NCI-H446 (cell line): ENCODE results near the gene PRPF39.
"Not testable (repeated sequence)": the region's sequence is repeated elsewhere in the genome, so short reads cannot be mapped to it uniquely, and the experiment has no call there.

ENCODE experiments used
- DNase-seq, 2 experiments: peaks; one replicate each; lab custom pipeline; 2025; lab: John Stamatoyannopoulos, UW

Gene PRPF39

DNA sequence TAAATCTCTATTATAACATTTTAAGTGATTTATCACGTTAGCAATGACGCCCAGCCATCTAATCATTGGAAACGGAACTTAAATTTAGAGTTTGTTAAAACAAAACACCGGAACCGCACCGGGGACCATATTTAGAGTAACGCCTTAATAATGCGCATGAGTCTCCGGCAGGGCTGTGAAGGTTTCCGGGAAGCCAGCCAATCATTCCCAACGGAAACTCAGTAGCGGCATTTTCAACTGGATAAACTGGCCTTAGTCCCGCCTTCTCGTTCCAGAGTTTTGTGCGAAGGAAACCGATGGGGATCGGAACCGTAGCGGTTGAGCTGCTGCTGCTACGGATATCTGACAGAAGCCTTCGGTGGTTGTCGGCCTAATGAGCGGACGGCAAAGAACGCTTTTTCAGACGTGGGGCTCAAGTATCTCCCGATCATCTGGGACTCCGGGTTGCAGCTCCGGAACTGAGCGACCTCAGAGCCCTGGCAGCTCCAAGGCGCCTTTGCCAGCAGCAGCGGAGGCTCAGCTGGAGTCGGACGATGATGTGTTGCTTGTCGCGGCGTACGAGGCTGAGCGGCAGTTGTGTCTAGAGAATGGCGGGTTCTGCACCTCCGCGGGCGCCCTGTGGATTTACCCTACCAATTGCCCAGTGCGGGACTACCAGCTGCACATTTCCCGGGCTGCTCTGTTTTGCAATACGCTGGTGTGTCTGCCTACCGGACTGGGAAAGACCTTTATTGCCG is 51.9 kb downstream of the PRPF39 start, which contains the start of gene FANCM:
Gene FANCM, plus strand, starts transcription at position 272 of the 737 bp plus-strand sequence. Its CDS starts 102 bp downstream, at position 374.
- DNase-seq, result peak; percentile 99

DNA sequence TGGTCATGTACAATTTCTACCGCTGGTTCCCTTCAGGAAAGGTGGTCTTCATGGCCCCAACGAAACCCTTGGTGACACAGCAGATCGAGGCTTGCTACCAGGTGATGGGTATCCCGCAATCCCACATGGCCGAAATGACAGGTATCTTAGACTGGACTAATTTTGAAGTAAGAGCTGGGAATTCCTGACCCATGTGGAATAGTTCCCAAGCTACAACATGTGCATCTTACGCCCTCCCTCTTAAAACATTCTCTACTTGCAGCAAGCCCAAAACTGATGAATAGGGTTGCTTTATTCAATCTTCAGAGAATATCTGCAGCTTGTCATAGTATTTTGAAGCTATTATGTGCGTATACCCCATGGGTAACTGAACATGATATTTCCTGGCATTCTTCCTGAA is 52.5 kb downstream of the PRPF39 start:
- DNase-seq, result no peak

DNA sequence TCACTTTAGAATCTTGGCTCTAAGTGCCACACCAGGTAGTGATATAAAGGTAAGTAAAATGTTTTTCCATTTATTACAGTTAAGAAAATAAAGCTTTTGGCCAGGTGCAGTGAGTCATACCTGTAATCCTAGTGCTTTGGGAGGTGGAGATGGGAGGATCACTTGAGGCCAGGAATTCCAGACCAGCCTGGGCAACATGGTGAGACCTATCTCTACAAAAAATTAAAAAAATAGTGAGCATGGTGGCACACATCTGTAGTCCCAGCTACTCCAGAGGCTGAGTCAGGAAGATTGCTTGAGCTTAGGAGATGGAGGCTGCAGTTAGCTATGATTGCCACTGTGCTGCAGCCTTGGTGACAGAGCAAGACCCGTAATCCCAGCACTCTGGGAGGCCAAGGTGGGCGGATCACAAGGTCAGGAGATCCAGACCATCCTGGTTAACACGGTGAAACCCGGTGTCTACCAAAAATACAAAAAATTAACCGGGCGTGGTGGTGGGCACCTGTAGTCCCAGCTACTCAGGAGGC is 56.8 kb downstream of the PRPF39 start:
- no peak for DNase-seq

DNA sequence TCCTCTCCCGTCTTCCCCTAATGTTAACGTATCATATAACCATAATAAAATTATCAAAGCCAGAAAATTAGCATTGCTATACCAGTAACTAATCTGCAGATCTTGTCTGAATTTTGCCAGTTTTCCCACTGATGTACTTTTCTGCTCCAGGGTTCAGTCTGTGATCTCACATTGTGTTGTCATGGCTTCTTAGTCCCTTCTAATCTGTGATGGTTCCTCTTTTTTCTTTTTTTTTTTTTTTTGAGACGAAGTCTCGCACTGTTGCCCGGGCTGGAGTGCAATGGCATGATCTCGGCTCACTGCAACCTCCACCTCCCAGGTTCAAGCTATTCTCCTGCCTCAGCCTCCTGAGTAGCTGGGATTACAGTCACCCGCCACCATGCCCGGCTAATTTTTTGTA is 58.2 kb downstream of the PRPF39 start:
- not testable (repeated sequence) for DNase-seq

DNA sequence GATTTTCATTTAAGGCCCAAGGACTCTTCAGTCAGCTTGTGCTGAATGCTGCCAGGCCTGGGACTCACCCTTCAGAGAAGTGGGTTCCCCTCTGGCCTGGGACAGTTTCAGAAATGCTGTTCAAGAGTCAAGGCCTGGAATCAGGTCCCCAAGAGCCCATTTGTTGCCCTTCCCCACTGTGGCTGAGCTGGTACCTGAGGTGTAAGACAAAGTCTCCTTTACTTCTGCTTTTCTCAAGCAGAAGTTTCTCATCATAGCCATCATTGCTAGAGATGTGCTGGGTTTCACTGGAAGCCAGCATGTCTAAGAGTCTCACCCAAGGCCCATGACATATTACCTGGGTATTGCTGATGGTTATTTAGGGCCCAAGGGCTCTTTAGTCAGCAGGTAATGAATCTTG is 60.7 kb downstream of the PRPF39 start:
- no peak for DNase-seq

DNA sequence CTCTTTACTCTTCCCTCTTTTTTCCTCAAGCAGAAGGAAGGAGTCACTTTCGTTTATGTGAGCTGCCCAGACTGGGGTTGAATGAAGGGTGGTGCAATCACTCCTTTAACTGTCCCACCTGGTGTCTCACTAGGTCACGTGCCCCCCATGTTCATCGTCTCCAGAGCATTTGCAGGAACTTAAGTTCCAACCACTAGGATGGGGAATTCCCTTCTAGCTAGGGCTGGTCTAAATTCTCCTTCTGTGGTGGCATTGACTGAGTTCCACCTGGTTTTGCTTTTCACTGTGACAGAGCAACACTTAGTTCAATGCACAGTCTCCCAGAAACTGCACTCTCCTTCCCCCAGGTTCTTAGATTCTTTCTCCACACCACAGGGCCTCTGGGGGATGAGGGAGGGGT is 61.3 kb downstream of the PRPF39 start:
- DNase-seq, result no peak

DNA sequence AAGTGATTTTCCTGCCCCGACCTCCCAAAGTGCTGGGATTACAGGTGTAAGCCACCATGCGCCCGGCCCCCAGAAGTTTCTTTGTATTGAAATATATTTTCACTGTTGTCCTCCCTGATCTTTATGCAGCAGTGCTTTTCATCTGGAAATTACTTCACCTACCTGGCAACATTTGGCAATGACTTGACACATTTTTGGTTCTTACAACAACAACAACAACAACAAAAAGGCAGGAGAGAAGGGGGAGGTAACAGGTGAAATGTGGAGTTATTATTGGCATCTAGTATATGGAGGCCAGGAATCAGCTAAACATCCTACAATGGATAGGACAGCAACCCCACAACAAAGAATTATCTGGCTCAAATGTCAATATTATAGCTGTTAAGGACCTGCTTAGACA is 65.7 kb downstream of the PRPF39 start:
- DNase-seq, result no peak

DNA sequence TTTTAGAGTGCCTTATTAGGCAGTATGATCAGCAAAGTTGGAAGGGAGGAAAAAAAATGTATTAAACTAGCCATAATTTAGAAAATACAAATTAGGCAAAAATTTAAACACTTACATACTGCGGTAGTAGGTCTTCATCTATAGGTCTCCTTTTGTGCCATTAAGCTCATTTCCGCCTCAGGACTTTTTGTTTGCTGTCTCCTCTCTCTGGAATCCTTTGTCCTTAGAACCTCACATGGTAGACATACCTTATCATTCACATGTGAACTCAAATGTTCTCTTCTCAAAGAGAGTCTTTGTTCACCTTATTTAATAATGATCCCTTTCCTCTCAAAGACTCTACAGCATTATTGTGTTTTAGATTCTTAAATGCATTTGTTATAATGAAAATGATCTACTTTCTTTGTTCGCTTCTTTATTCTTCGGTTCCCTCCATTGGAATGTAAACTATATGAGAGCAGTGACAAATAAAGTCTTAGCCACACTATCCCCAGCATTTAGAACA is 66.5 kb downstream of the PRPF39 start:
- DNase-seq, result no peak

DNA sequence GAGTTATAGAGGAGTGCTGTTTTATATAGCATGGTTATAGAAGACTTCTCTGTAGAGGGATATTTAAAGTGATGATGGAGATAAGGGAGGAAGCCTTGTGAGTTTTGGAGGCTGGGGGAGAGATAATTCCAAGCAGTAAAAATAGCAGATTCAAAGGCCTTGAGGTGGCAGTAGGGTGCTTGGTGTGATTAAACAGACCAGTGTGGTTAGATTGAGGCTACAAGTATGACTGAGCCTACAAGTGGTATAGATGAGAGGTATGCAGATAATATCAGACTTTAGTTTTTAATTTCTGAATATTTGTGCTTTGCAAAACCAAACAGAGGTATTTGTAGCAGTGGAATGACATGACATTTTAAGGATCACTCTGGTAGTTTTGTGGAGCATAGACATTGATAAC is 72.2 kb downstream of the PRPF39 start:
- no peak for DNase-seq
